ENCODE measurements around the gene PUM1.

DNA sequence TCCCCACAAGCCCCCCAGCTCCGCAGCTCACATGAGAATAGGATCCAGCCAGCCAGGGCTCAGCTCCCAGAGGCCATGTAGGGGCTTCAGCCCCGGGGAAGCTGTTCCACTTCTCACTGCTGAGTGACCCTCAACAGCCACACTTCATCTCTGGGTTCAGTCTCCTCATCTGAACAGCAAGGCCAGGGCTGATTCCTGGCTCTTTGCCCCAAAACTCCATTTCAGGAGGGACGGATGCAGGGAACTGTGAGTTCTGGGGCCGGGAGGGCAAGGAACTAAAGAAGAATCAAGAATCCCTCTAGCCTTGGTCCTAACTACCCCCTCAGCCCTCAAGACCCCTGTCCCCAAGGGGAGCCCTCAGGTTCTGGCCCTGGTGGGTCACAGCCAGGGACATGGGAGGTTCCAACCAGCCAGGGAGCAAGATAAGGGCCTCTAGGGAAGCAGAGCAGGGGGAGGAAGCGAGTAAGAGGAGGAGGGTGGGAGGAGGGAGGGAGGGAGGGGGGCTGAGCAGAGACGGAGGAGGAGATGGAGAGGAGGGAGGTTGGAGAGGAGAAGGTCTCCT is 170.1 kb downstream of the PUM1 start:
- TF ChIP-seq, protein P1, sequence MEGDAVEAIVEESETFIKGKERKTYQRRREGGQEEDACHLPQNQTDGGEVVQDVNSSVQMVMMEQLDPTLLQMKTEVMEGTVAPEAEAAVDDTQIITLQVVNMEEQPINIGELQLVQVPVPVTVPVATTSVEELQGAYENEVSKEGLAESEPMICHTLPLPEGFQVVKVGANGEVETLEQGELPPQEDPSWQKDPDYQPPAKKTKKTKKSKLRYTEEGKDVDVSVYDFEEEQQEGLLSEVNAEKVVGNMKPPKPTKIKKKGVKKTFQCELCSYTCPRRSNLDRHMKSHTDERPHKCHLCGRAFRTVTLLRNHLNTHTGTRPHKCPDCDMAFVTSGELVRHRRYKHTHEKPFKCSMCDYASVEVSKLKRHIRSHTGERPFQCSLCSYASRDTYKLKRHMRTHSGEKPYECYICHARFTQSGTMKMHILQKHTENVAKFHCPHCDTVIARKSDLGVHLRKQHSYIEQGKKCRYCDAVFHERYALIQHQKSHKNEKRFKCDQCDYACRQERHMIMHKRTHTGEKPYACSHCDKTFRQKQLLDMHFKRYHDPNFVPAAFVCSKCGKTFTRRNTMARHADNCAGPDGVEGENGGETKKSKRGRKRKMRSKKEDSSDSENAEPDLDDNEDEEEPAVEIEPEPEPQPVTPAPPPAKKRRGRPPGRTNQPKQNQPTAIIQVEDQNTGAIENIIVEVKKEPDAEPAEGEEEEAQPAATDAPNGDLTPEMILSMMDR (IDR thresholded peaks at IDR 0.05), result no peak
- TF ChIP-seq POLR2AphosphoS5 (IDR thresholded peaks at IDR 0.05), result no peak

All from prostate gland (tissue), 2 donors.